OCI-LY7 (cell line): ENCODE data around the gene OSBPL7. TPM values are rescaled to one million over a fixed set of nuclear protein-coding genes. Genes with fewer than 3 reads are reported as not detected.
A peak's percentile ranks its signal among the peaks of the same experiment; 100 is the strongest.

Source experiments
- BruUV-seq: library from RNA; stranded (reverse); fragments of 400-500 nt; replicated peaks from 2 replicates; lab custom pipeline; 2021; lab: Mats Ljungman, UMichigan
- CTCF ChIA-PET: fragments of 300-600 bp; sonication (Branson Sonifier 250); formaldehyde crosslinking; loops from one replicate; lab custom pipeline; 2022; ENCODE audit warnings: antibody characterized with exemption; ENCODE audit not compliant: unreplicated experiment; lab: Charles Lee
- POLR2A ChIA-PET: fragments of 300-600 bp; sonication (Branson Sonifier 250); formaldehyde crosslinking; loops from one replicate; lab custom pipeline; 2022; ENCODE audit warnings: antibody characterized with exemption; lab: Charles Lee
- DNase-seq: peaks from one replicate; pipeline ENCODE4 v3.0.0-alpha.2; 2015; ENCODE audit warnings: low spot score
- H2AFZ ChIP-seq: fragments of 200-600 bp; sonication (generic), shearing (Covaris generic); 2 replicates; pipeline ENCODE4 v1.6.1; 2014; ENCODE audit warnings: mild to moderate bottlenecking, antibody characterized with exemption, low read length, moderate library complexity
- H3K27ac ChIP-seq: fragments of 200-600 bp; sonication (generic); 2 replicates; pipeline ENCODE4 v1.5.1; 2014; ENCODE audit warnings: mixed run types, low read depth, mild to moderate bottlenecking, moderate library complexity, low read length, inconsistent platforms; ENCODE audit not compliant: poor library complexity, severe bottlenecking
- H3K36me3 ChIP-seq: fragments of 200-600 bp; sonication (generic); 2 replicates; pipeline ENCODE4 v1.6.1; 2014; ENCODE audit warnings: mild to moderate bottlenecking, antibody characterized with exemption, low read length, moderate library complexity, mixed read lengths; ENCODE audit not compliant: insufficient read depth
- H3K4me1 ChIP-seq: fragments of 200-600 bp; sonication (generic); 2 replicates; pipeline ENCODE4 v1.5.1; 2014; ENCODE audit warnings: mild to moderate bottlenecking, low read length; ENCODE audit not compliant: insufficient read depth, poor library complexity, severe bottlenecking
- H3K4me2 ChIP-seq: fragments of 200-600 bp; sonication (generic); 2 replicates; pipeline ENCODE4 v1.6.1; 2014; ENCODE audit warnings: mild to moderate bottlenecking, low read length
- H3K4me3 ChIP-seq: fragments of 200-600 bp; sonication (generic); 2 replicates; pipeline ENCODE4 v1.5.1; 2014; ENCODE audit warnings: mild to moderate bottlenecking, low read depth, low read length; ENCODE audit not compliant: poor library complexity, severe bottlenecking
- H3K79me2 ChIP-seq: fragments of 200-600 bp; sonication (generic); 2 replicates; pipeline ENCODE4 v1.6.1; 2016; ENCODE audit warnings: low read depth, mild to moderate bottlenecking, low read length, moderate library complexity, mixed read lengths; ENCODE audit not compliant: insufficient read depth
- H3K9me2 ChIP-seq: fragments of 200-600 bp; sonication (generic); 2 replicates; pipeline ENCODE4 v1.6.1; 2016; ENCODE audit warnings: mild to moderate bottlenecking, low read length, mixed read lengths; ENCODE audit not compliant: insufficient read depth
- H3K9me3 ChIP-seq: fragments of 200-600 bp; sonication (generic); 2 replicates; pipeline ENCODE4 v1.6.1; 2014; ENCODE audit warnings: mild to moderate bottlenecking, mixed run types, low read length, mixed read lengths
- H4K20me1 ChIP-seq: fragments of 200-600 bp; sonication (generic); 2 replicates; pipeline ENCODE4 v1.6.1; 2014; ENCODE audit warnings: mild to moderate bottlenecking, antibody characterized with exemption, low read length, moderate library complexity, mixed read lengths; ENCODE audit not compliant: insufficient read depth
- CTCF ChIP-seq: fragments of 200-600 bp; sonication (generic); conservative IDR thresholded peaks from 2 replicates; pipeline ENCODE4 v1.5.1; 2014; ENCODE audit warnings: mild to moderate bottlenecking, antibody characterized with exemption, low read length, moderate library complexity, mixed read lengths
- EZH2phosphoT487 ChIP-seq: fragments of 200-600 bp; sonication (generic); IDR thresholded peaks from 2 replicates; pipeline ENCODE4 v1.6.1; 2018; ENCODE audit warnings: low read depth, borderline replicate concordance, mild to moderate bottlenecking, mixed run types, antibody characterized with exemption, low read length, moderate library complexity, mixed read lengths
- intact Hi-C: fragments of 100-400 bp; cut with micrococcal nuclease; formaldehyde crosslinking; loops from one replicate; pipeline ENCODE4 v1.10.0; 2022; ENCODE audit not compliant: unreplicated experiment
- total RNA-seq, 2 experiments: library from RNA; depleted of rRNA in 1 of 2; stranded (reverse); fragments of >200 nt in 1 of 2; shearing (Covaris generic) in 1 of 2; gene quantifications; 2 replicates each; pipeline ENCODE4 v1.2.3, GENCODE V29; 2014 to 2022

Gene OSBPL7
- total RNA-seq, 2 experiments from 2014 or later: 24.4 to 35.7 TPM

DNA sequence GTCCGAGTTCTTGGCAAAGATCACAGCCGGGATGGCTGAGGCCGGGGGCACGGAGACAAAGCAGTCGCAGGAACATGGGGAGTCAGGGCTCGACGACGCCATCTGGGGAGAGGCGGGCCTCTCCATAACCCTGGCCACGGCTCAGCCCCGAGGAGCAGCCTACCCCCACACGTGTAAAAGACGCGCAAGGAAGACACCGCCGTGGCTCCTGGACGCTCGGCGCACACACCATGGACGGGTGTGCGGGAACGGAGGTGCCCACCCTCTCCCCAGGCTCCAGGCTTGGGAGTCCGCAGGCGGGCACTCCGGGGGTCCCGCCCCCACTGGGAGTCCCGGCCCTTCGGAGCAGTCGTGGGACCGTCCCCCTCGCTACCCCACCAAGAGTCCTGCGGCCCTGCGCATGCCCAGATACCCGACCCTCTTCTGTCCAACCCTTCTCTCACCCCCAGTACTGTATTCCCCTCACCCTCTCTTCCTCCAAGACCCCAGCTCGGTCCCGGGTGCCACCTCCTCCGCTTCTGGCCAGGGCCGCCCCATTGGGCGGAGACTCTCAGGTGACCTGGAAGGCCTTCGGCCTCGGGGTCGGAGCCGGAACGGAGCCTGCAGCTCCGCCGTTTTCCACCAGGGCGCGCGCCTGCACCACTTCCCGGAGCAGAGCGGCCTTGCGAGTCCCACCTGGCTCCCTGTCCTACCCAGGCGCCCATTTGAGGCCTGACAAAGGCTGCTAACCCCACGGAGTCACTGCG, 19.3 kb upstream of the OSBPL7 start, which contains the start of gene SCRN2:
TSS of gene SCRN2 (minus strand) at position 532 of the 746 bp plus-strand sequence. CDS start at position 102, 430 bp downstream.
- ChIA-PET POLR2A (interaction anchor here (0.6 to 2.0 kb wide), 5 partner anchors 10 to 54 kb away, joined by 3 to 13 read pairs (median 4); partner anchors contain the start of genes LRRC46, MRPL10, OSBPL7 and SP2), CTCF (interaction anchor here (0.6 to 1.4 kb wide), 5 partner anchors 49 to 106 kb away, joined by 3 to 6 read pairs (median 5); no protein-coding TSS in a partner anchor)
- H3K36me3 ChIP-seq: no peaks in the 10 kb centered on the region
- BruUV-seq: TSS peak; percentile 78
- no peaks in the 10 kb centered on the region for H3K79me2 ChIP-seq
- H3K4me2 ChIP-seq: peak within 1 kb of the TSS; percentile 90
- peak; percentile 88 for DNase-seq
- no peak within 1 kb of the TSS for H3K27ac ChIP-seq
- TF ChIP-seq EZH2phosphoT487 (no peak), CTCF (peak; percentile 88)
- H2AFZ ChIP-seq: peak within 1 kb of the TSS; percentile 90
- peaks cover 37% of the 10 kb centered on the region for H3K4me1 ChIP-seq
- H3K9me3 ChIP-seq: no peaks in the 10 kb centered on the region
- peak within 1 kb of the TSS; percentile 78 for H3K4me3 ChIP-seq
- H3K9me2 ChIP-seq: no peaks in the 10 kb centered on the region
- no peaks in the 10 kb centered on the region for H4K20me1 ChIP-seq
- intact Hi-C loops: loop anchor here (1.0 to 5.0 kb wide), 2 partner anchors 49 to 131 kb away; partner anchors contain the start of gene CDK5RAP3

DNA sequence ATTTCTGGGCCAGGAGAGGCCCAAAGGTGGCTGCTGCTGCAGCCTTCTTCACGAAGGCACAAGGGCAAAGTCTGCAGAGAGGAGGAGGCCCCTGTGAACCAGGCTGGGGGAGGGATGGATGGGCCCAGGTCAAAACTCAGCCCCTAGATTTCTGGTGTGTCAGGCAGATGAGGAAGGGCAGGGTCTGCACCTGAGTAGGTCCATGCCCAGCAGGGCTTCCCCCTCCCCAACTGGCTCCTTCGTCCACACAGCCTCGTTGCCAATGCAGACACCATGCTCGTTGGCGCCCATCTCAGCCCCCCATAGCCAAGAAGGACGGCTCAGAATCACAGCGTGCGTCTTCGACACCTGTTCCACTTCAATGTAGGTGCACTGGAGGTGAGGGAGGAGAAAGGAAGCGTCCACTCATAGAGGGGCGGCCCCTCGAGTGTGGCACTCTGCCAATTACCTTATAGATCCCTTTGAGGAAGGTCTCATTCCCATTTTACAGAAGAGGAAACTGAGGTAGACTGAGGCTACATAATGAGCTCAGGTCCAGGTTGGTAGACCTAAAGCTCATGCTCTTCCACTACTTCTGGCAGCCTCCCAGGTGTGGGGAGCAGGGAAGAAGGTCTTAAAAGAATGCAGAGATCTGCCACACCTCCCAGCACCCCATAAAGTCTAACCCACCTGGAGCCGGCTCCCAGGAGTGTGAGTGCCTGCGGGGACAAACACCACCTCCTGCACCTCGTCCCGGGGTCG, 18.6 kb upstream of the OSBPL7 start:
- no peak overlapping the region for H3K27ac ChIP-seq
- H3K9me2 ChIP-seq: no peaks in the 10 kb centered on the region
- no peaks in the 10 kb centered on the region for H4K20me1 ChIP-seq
- H3K4me3 ChIP-seq: peak overlapping the region; percentile 78
- POLR2A ChIA-PET: interaction anchor here (0.6 to 2.0 kb wide), 2 partner anchors 9 to 22 kb away, joined by 4 to 9 read pairs; partner anchors contain the start of genes LRRC46 and MRPL10
- H3K4me2 ChIP-seq: peak overlapping the region; percentile 90
- H3K9me3 ChIP-seq: no peaks in the 10 kb centered on the region
- CTCF ChIA-PET: interaction anchor here (0.7 to 1.4 kb wide), 4 partner anchors 50 to 106 kb away, joined by 3 to 6 read pairs (median 4); no protein-coding TSS in a partner anchor
- no peaks in the 10 kb centered on the region for H3K79me2 ChIP-seq
- intact Hi-C loops: loop anchor here (5.0 kb wide), 1 partner anchor 132 kb away; the partner anchor contains the start of gene CDK5RAP3
- no peaks in the 10 kb centered on the region for H3K36me3 ChIP-seq
- BruUV-seq: no TSS peak
- no peak for DNase-seq
- H3K4me1 ChIP-seq: peaks cover 36% of the 10 kb centered on the region
- TF ChIP-seq EZH2phosphoT487 (no peak), CTCF (no peak)
- peak overlapping the region; percentile 90 for H2AFZ ChIP-seq
